ENCODE measurements around the gene LGR5. TPM values are rescaled to one million over a fixed set of nuclear protein-coding genes. Genes with fewer than 3 reads are reported as not detected.

The LGR5 gene
- total RNA-seq, 1 donor = under 0.01 TPM

GRCh38 chr12:71578694-71579258, 139.2 kb downstream of the LGR5 start:
- no peak for TF ChIP-seq CTCF (IDR thresholded peaks at IDR 0.05; ENCODE audit: extremely low read depth, low read depth, low read length)
- no peak overlapping the region for H2AFZ ChIP-seq (ENCODE audit: low read length)
- no peaks in the 10 kb centered on the region for H3K36me3 ChIP-seq (ENCODE audit: insufficient read depth, low read length)
- no peak overlapping the region for H3K27ac ChIP-seq (ENCODE audit: low read depth, low read length)
- H4K20me1 ChIP-seq (ENCODE audit: insufficient read depth, low read length) = no peaks in the 10 kb centered on the region
- H3K4me1 ChIP-seq (ENCODE audit: insufficient read depth, low read length) = no peaks in the 10 kb centered on the region
- no peaks in the 10 kb centered on the region for H3K79me2 ChIP-seq (ENCODE audit: insufficient read depth, low read length)
- H3K27me3 ChIP-seq (ENCODE audit: insufficient read depth, low read length) = peaks cover 4% of the 10 kb centered on the region
- no peak overlapping the region for H3K4me3 ChIP-seq (ENCODE audit: insufficient read depth, low read length)
- no peaks in the 10 kb centered on the region for H3K9me3 ChIP-seq (ENCODE audit: low read depth, low read length)
- no peak overlapping the region for H3K4me2 ChIP-seq (ENCODE audit: insufficient read depth, low read length)
- DNase-seq (ENCODE audit: insufficient read length, low spot score, missing footprints) = peak; percentile 65

- no peak overlapping the region for H3K27ac ChIP-seq (ENCODE audit: low read depth, low read length)
- TF ChIP-seq CTCF (IDR thresholded peaks at IDR 0.05; ENCODE audit: extremely low read depth, low read depth, low read length) = no peak
- H3K36me3 ChIP-seq (ENCODE audit: insufficient read depth, low read length) = no peaks in the 10 kb centered on the region
- H3K27me3 ChIP-seq (ENCODE audit: insufficient read depth, low read length) = peaks cover 7% of the 10 kb centered on the region
- H3K79me2 ChIP-seq (ENCODE audit: insufficient read depth, low read length) = no peaks in the 10 kb centered on the region
- H3K4me1 ChIP-seq (ENCODE audit: insufficient read depth, low read length) = no peaks in the 10 kb centered on the region
- DNase-seq (ENCODE audit: insufficient read length, low spot score, missing footprints) = no peak
- H3K4me2 ChIP-seq (ENCODE audit: insufficient read depth, low read length) = no peak overlapping the region
- no peaks in the 10 kb centered on the region for H4K20me1 ChIP-seq (ENCODE audit: insufficient read depth, low read length)
- H3K9me3 ChIP-seq (ENCODE audit: low read depth, low read length) = no peaks in the 10 kb centered on the region
- no peak overlapping the region for H3K4me3 ChIP-seq (ENCODE audit: insufficient read depth, low read length)
- H2AFZ ChIP-seq (ENCODE audit: low read length) = no peak overlapping the region
Observed at GRCh38 chr12:71581206-71581605, 141.6 kb downstream of the LGR5 start.

GRCh38 chr12:71582925-71583324, 143.3 kb downstream of the LGR5 start:
- Histone ChIP-seq H3K27ac (ENCODE audit: low read depth, low read length) (no peak overlapping the region), H3K79me2 (ENCODE audit: insufficient read depth, low read length) (no peaks in the 10 kb centered on the region), H4K20me1 (ENCODE audit: insufficient read depth, low read length) (no peaks in the 10 kb centered on the region), H3K4me2 (ENCODE audit: insufficient read depth, low read length) (no peak overlapping the region), H3K9me3 (ENCODE audit: low read depth, low read length) (no peaks in the 10 kb centered on the region), H3K36me3 (ENCODE audit: insufficient read depth, low read length) (no peaks in the 10 kb centered on the region), H3K27me3 (ENCODE audit: insufficient read depth, low read length) (peaks cover 7% of the 10 kb centered on the region), H3K4me3 (ENCODE audit: insufficient read depth, low read length) (no peak overlapping the region), H3K4me1 (ENCODE audit: insufficient read depth, low read length) (no peaks in the 10 kb centered on the region), H2AFZ (ENCODE audit: low read length) (no peak overlapping the region)
- no peak for DNase-seq (ENCODE audit: insufficient read length, low spot score, missing footprints)
- TF ChIP-seq CTCF (IDR thresholded peaks at IDR 0.05; ENCODE audit: extremely low read depth, low read depth, low read length) = no peak

GRCh38 chr12:71584356-71584755, 144.8 kb downstream of the LGR5 start:
- Histone ChIP-seq H3K4me2 (ENCODE audit: insufficient read depth, low read length) (no peak overlapping the region), H3K27me3 (ENCODE audit: insufficient read depth, low read length) (peaks cover 7% of the 10 kb centered on the region), H2AFZ (ENCODE audit: low read length) (no peak overlapping the region), H3K79me2 (ENCODE audit: insufficient read depth, low read length) (no peaks in the 10 kb centered on the region), H4K20me1 (ENCODE audit: insufficient read depth, low read length) (no peaks in the 10 kb centered on the region), H3K27ac (ENCODE audit: low read depth, low read length) (no peak overlapping the region), H3K9me3 (ENCODE audit: low read depth, low read length) (no peaks in the 10 kb centered on the region), H3K4me3 (ENCODE audit: insufficient read depth, low read length) (no peak overlapping the region), H3K4me1 (ENCODE audit: insufficient read depth, low read length) (peaks cover 5% of the 10 kb centered on the region), H3K36me3 (ENCODE audit: insufficient read depth, low read length) (no peaks in the 10 kb centered on the region)
- DNase-seq (ENCODE audit: insufficient read length, low spot score, missing footprints) = no peak
- no peak for TF ChIP-seq CTCF (IDR thresholded peaks at IDR 0.05; ENCODE audit: extremely low read depth, low read depth, low read length)
